Muscle layer of colon (tissue), 2 donors: Measurements from ENCODE around the gene NPW.

Experiments used
- H3K27ac ChIP-seq: one replicate; pipeline ENCODE4 v1.7.0; 2013; ENCODE audit warnings: low read depth, mild to moderate bottlenecking, low read length, moderate library complexity
- H3K27me3 ChIP-seq, 2 donors: one replicate each; pipeline ENCODE4 v1.7.0; 2013; ENCODE audit warnings: low read length in 2 of 2, mild to moderate bottlenecking in 2 of 2; ENCODE audit not compliant: insufficient read depth in 2 of 2, control insufficient read depth in 1 of 2
- H3K36me3 ChIP-seq: one replicate; pipeline ENCODE4 v1.7.0; 2013; ENCODE audit warnings: mild to moderate bottlenecking, low read length; ENCODE audit not compliant: insufficient read depth
- H3K4me1 ChIP-seq: one replicate; pipeline ENCODE4 v1.7.0; 2013; ENCODE audit warnings: mild to moderate bottlenecking, low read length; ENCODE audit not compliant: insufficient read depth
- H3K4me3 ChIP-seq, 2 donors: one replicate each; pipeline ENCODE4 v1.7.0; 2013; ENCODE audit warnings: low read length in 2 of 2, low read depth in 1 of 2, mild to moderate bottlenecking in 1 of 2, moderate library complexity in 1 of 2
- H3K9ac ChIP-seq: one replicate; pipeline ENCODE4 v1.7.0; 2013; ENCODE audit warnings: low read length
- H3K9me3 ChIP-seq: one replicate; pipeline ENCODE4 v1.7.0; 2013; ENCODE audit warnings: mild to moderate bottlenecking, low read length
- donor health status: abdominal sarcoma.
- donor health status: Adenocarcinoma of cecum.

NPW gene

DNA sequence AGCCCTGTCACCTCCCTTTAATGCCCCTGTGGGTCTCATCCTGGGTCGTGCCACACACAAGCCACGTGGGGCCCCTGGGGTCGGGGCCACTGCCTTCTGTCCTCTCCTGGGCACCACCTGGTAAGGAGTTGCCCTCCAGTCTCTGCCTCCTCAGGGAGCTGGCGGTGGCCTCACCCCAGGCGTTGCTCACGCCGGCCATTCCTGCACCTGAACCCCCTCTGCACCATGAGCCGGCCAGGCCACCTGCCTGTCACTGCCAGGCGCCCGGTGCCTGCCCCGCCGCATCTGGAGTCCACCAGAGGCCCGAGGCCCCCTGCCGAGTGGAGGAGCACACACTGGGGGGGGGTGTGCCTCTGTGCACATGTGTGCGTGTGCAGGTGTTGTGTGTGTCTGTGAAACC, 17.5 kb downstream of the NPW start:
- Histone ChIP-seq H3K27ac (no peak overlapping the region), H3K36me3 (no peaks in the 10 kb centered on the region), H3K9me3 (no peaks in the 10 kb centered on the region), H3K27me3 (no peaks in the 10 kb centered on the region), H3K9ac (no peak overlapping the region), H3K4me3 (no peak overlapping the region), H3K4me1 (peaks cover 66% of the 10 kb centered on the region)

DNA sequence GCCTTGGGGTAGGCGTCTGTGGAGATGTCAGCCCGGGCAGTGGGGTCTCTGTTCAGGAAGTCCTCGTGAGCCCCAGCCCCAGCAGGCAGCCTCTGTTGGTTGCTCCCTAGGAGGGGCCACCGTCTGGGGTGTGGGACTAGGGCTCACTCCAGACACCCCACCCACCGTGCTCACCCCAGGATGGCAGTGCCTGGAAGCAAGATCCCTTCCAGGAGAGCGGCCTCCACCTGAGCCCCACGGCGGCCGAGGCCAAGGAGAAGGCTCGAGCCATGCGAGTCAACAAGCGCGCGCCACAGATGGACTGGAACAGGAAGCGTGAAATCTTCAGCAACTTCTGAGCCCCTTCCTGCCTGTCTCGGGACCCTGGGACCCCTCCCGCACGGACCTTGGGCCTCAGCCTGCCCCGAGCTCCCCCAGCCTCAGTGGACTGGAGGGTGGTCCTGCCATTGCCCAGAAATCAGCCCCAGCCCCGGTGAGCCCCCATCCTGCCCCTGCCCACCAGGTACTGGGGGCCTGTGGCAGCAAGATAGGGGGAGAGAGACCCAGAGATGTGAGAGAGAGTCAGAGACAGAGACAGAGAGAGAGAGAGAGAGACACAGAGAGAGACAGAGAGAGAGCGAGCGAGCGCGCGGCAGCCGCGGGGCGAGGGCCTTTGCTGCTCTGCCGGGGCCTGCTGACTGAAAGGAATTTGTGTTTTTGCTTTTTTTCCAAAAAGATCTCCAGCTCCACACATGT, 18.2 kb downstream of the NPW start:
- Histone ChIP-seq H3K4me3 (no peak overlapping the region), H3K36me3 (no peaks in the 10 kb centered on the region), H3K4me1 (peaks cover 66% of the 10 kb centered on the region)

GRCh38 chr16:2038382-2039231, 19.0 kb downstream of the NPW start:
- Histone ChIP-seq H3K4me3 (peak overlapping the region in 1 of 2 donors; percentile 18), H3K27me3 (no peaks in the 10 kb centered on the region), H3K27ac (peak overlapping the region; percentile 0), H3K9me3 (no peaks in the 10 kb centered on the region), H3K9ac (peak overlapping the region; percentile 33), H3K36me3 (no peaks in the 10 kb centered on the region), H3K4me1 (peaks cover 62% of the 10 kb centered on the region)

More for the DNA sequence above, 18.2 kb downstream of the NPW start:
- no peaks in the 10 kb centered on the region for H3K27me3 ChIP-seq
- H3K27ac ChIP-seq: no peak overlapping the region
- H3K9me3 ChIP-seq: no peaks in the 10 kb centered on the region
- no peak overlapping the region for H3K9ac ChIP-seq

DNA sequence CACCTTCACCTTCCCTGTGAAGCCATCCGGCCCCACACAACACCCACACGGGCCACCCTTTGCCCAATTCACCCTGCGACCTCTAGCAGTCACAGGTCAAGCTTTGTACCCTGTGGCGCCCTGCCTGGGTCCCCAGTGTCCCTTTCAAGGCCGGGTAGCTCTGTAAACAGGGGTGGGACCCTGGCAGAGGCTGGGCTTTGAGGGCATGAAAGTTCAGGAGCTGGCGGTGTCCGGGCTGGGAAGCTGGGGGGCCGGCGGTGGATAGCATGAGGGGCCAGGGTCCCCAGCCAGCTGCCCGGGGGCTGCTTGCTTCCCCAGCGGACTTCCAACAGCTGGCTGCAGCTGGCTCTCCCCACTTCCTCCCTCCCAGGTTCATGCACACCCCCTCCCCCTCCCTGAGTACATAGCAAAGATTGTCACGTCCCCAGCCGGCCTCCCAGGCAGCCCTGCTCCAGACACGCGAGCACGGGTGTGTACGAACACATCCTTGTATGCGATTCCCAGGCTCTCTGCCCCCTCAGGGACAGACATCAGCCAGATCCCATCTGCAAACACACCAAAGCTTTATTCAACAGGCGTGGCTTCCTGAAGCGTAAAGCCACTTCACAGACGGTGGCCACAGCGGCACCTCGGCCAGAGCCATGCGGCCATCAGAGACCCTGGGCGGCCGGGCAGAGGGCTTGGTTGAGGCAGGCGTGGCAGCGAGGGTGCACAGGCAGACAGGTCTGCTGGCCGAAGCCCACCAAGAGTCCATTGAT, 19.9 kb downstream of the NPW start:
- Histone ChIP-seq H3K4me3 (no peak overlapping the region), H3K27ac (peak overlapping the region; percentile 0), H3K9ac (peak overlapping the region; percentile 33)

DNA sequence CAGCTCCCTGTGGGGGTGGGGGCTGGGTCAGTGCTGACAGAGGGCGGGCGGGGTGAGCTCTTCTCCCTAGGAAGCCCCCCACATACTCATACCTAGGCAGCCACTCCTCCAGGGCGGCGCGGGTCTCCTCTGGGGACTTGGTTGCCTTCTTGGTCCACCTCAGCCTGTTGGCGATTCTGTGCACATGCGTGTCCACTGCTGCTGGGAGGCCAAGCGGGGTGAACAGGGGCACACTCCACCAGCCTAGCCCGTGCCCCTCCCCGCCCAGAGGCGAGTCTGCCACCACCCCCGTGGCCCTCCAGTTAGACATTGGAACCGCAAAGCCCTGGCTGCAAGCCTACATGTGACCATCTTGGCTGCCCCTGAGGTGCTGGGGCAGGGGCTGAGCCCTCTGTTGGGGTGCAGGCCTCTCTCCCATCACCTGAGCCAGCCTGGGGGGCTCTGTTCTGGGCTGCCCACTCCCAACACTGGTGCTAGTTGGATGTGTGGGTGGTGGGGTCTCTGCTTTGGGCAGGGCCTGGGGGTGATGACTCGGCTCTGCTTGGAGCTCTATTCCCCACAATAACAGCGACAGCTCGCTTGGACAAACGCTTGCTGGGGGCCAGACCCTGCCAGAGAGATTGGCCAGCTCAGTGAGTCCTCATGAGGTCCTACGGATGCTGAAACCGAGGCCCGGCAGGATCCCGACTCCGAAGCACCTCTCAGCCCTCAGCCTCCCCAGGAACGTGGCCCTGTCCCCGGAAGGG, 20.6 kb downstream of the NPW start:
- no peaks in the 10 kb centered on the region for H3K36me3 ChIP-seq
- H3K9ac ChIP-seq: no peak overlapping the region
- H3K9me3 ChIP-seq: no peaks in the 10 kb centered on the region
- H3K4me1 ChIP-seq: peaks cover 51% of the 10 kb centered on the region
- no peak overlapping the region for H3K27ac ChIP-seq
- H3K4me3 ChIP-seq: no peak overlapping the region
- no peaks in the 10 kb centered on the region for H3K27me3 ChIP-seq

More for the DNA sequence above, 19.9 kb downstream of the NPW start:
- H3K27me3 ChIP-seq: no peaks in the 10 kb centered on the region
- H3K36me3 ChIP-seq: no peaks in the 10 kb centered on the region
- H3K4me1 ChIP-seq: peaks cover 57% of the 10 kb centered on the region
- no peaks in the 10 kb centered on the region for H3K9me3 ChIP-seq

GRCh38 chr16:2040787-2041522, 21.4 kb downstream of the NPW start:
- Histone ChIP-seq H3K9me3 (no peaks in the 10 kb centered on the region), H3K4me1 (peaks cover 47% of the 10 kb centered on the region), H3K9ac (no peak overlapping the region), H3K36me3 (no peaks in the 10 kb centered on the region), H3K4me3 (no peak overlapping the region), H3K27me3 (no peaks in the 10 kb centered on the region), H3K27ac (no peak overlapping the region)

GRCh38 chr16:2042171-2042985, 22.8 kb downstream of the NPW start:
- H3K27ac ChIP-seq: no peak overlapping the region
- peaks cover 46% of the 10 kb centered on the region for H3K4me1 ChIP-seq
- no peaks in the 10 kb centered on the region for H3K9me3 ChIP-seq
- no peaks in the 10 kb centered on the region for H3K27me3 ChIP-seq
- no peak overlapping the region for H3K9ac ChIP-seq
- no peak overlapping the region for H3K4me3 ChIP-seq
- H3K36me3 ChIP-seq: no peaks in the 10 kb centered on the region

DNA sequence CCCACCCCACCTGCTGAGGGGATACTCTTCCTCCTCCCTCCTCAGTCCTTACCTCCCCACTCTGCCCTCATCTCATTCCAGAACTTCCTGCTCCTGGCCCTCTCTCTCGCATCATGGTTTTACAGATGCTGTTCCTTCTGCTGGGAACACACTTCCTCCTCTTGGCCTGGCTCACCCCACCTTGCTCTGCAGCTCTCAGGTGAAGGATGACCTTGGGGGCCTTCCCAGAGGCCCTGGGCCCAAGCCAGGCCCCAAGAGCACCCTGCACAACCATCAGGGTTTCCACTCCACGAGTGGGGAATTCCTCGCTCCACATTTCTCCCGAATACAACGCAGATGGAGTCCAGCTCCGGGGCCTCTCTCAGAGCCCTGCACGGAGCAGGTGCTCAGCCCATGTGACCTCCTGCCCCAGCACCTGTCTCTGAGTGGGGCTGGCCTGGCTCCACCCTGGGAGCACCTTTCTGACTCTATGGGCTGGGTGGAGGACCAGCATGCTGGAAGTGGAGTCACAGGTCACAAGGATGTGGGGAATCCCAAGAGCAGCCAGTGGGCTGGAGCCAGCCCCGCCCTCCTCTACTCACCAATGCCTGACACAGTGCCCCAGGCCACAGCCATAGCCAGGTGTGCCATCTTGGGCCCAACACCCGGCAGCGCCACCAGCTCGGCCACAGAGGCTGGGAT, 23.5 kb downstream of the NPW start:
- no peak overlapping the region for H3K9ac ChIP-seq
- no peak overlapping the region for H3K4me3 ChIP-seq
- H3K27ac ChIP-seq: no peak overlapping the region
- no peaks in the 10 kb centered on the region for H3K9me3 ChIP-seq
- H3K36me3 ChIP-seq: no peaks in the 10 kb centered on the region
- no peaks in the 10 kb centered on the region for H3K27me3 ChIP-seq
- peaks cover 40% of the 10 kb centered on the region for H3K4me1 ChIP-seq

DNA sequence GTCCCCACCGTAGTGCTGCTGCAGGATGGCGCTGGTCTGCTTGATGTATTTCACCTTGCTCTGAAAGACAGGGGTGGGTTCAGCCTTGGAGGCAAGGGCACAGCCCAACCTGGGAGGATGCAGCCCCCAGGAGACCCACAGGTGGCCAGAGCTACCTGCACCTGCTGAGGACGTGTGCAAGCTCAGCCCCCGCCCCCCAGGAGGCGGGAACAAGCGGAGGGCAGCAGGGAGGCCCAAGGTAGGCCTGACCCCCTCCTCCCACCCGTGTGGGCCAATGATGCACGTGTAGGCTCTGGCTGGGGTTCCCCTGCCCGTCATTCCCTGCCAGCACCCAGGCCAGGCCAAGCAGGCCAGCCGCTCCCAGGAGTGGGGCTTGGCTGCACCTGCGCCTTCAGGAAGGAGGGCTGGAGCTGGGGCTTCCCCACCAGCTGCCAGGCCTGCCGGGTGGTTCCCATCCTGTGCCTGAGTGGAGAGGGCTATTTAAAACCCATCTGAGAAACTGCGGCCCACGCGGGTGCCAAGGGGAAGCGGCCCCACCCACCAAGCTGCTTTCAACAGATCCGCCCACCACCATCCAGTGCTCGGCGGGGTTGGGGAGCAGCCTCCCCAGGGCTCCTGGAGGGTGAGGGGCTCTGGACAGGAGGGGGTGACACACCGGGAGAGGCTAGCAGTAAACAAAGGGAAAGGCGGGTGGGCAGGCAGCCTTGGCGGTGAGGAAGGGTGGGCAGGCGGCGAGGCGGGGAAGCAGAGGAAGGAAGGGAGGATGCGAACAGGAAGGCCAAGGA, 24.3 kb downstream of the NPW start:
- H3K4me3 ChIP-seq: no peak overlapping the region
- H3K27me3 ChIP-seq: no peaks in the 10 kb centered on the region
- peaks cover 41% of the 10 kb centered on the region for H3K4me1 ChIP-seq
- no peak overlapping the region for H3K9ac ChIP-seq
- H3K36me3 ChIP-seq: no peaks in the 10 kb centered on the region
- H3K9me3 ChIP-seq: no peaks in the 10 kb centered on the region
- H3K27ac ChIP-seq: no peak overlapping the region
